CD8-positive, alpha-beta memory T cell (primary cell): ENCODE data around the gene SH3TC1. TPM values are rescaled to one million over a fixed set of nuclear protein-coding genes. Genes with fewer than 3 reads are reported as not detected.

Source experiments
- CTCF ChIA-PET: fragments of 350-600 bp; sonication (Branson Sonifier 250); formaldehyde crosslinking; loops from one replicate; lab custom pipeline; 2021; ENCODE audit warnings: antibody characterized with exemption; lab: Charles Lee
- POLR2A ChIA-PET: fragments of 350-600 bp; sonication (Branson Sonifier 250); formaldehyde crosslinking; loops from one replicate; lab custom pipeline; 2021; ENCODE audit warnings: antibody characterized with exemption; lab: Charles Lee
- DNase-seq, 5 donors: peaks; one replicate each; pipeline versions ENCODE4 v3.0.0 to v3.0.0-alpha.2; 2020 to 2022; ENCODE audit warnings: mixed read lengths in 1 of 5
- H3K27ac ChIP-seq: one replicate; pipeline ENCODE4 v1.7.0; 2013; ENCODE audit warnings: low read depth, mild to moderate bottlenecking, low read length, moderate library complexity
- H3K27me3 ChIP-seq: 2 replicates; pipeline ENCODE4 v1.7.0; 2013; ENCODE audit warnings: low read length, mild to moderate bottlenecking; ENCODE audit not compliant: insufficient read depth, poor library complexity, severe bottlenecking
- H3K36me3 ChIP-seq: 2 replicates; pipeline ENCODE4 v1.7.0; 2013; ENCODE audit warnings: mild to moderate bottlenecking, low read length, moderate library complexity; ENCODE audit not compliant: insufficient read depth
- H3K4me1 ChIP-seq: 2 replicates; pipeline ENCODE4 v1.7.0; 2013; ENCODE audit warnings: mild to moderate bottlenecking, low read length, moderate library complexity; ENCODE audit not compliant: insufficient read depth
- H3K4me3 ChIP-seq: 2 replicates; pipeline ENCODE4 v1.7.0; 2013; ENCODE audit warnings: mild to moderate bottlenecking, low read length
- H3K9me3 ChIP-seq: 2 replicates; pipeline ENCODE4 v1.7.0; 2013; ENCODE audit warnings: mild to moderate bottlenecking, low read length
- H3K27ac Mint-ChIP-seq, 8 donors: one replicate each; pipeline ENCODE4 v1.8.0; 2020 to 2021; ENCODE audit warnings: mixed read lengths in 8 of 8, mild to moderate bottlenecking in 6 of 8, inconsistent platforms in 3 of 8, moderate library complexity in 3 of 8
- H3K27me3 Mint-ChIP-seq, 2 donors: one replicate each; pipeline ENCODE4 v1.8.0; 2020 to 2021; ENCODE audit warnings: mixed read lengths in 2 of 2, mild to moderate bottlenecking in 1 of 2, moderate library complexity in 1 of 2
- H3K36me3 Mint-ChIP-seq, 3 donors: one replicate each; pipeline ENCODE4 v1.8.0; 2020 to 2021; ENCODE audit warnings: mixed read lengths in 3 of 3, inconsistent platforms in 1 of 3, mild to moderate bottlenecking in 1 of 3
- H3K4me1 Mint-ChIP-seq, 3 donors: one replicate each; pipeline ENCODE4 v1.8.0; 2020 to 2021; ENCODE audit warnings: mixed read lengths in 3 of 3, inconsistent platforms in 1 of 3, mild to moderate bottlenecking in 1 of 3
- H3K4me3 Mint-ChIP-seq, 7 donors: one replicate each; pipeline ENCODE4 v1.8.0; 2020 to 2021; ENCODE audit warnings: mixed read lengths in 7 of 7, mild to moderate bottlenecking in 6 of 7, moderate library complexity in 4 of 7, inconsistent platforms in 2 of 7
- H3K9me3 Mint-ChIP-seq, 5 donors: one replicate each; pipeline ENCODE4 v1.8.0; 2020 to 2022; ENCODE audit warnings: mixed read lengths in 5 of 5, mild to moderate bottlenecking in 3 of 5, moderate library complexity in 2 of 5, inconsistent platforms in 1 of 5
- polyA plus RNA-seq: library from polyadenylated mRNA; unstranded; fragments of 300-500 nt; fragmentation: Illumina TruSeq; gene quantifications from one replicate; pipeline ENCODE4 v1.2.3, GENCODE V29; 2021
- total RNA-seq, 2 experiments: library from RNA; stranded (reverse); gene quantifications; one replicate each; pipeline ENCODE4 v1.2.3, GENCODE V29; 2021

Gene SH3TC1
- total and polyA plus RNA-seq, 3 experiments from 2014 or later = 7.5 to 12.2 (median 8.9) TPM

DNA sequence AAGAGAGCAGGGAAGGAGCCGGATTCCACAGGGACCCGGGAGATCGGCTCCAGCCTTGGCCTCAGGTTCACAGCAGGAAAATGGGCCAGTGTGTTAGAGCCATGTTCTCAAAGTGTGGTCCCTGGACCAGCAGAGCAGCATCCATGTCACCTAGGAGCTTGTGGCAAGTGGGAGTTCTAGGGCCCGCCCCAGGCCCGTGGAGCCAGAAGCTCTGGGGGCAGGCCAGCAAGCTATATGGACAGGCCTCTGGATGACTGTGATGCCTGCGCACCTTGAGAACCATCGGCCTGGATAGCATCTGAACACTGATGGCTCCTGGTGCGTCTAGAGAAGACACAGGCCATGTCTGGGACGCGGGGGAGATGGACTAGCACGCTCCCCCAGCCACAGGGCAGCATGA, 33.7 kb downstream of the SH3TC1 start:
- no peaks in the 10 kb centered on the region for H3K9me3 Mint-ChIP-seq
- Histone ChIP-seq H3K4me1 (peaks cover 23% of the 10 kb centered on the region), H3K9me3 (no peaks in the 10 kb centered on the region), H3K27ac (no peak overlapping the region), H3K4me3 (no peak overlapping the region), H3K36me3 (peaks cover 15% of the 10 kb centered on the region), H3K27me3 (no peaks in the 10 kb centered on the region)
- ChIA-PET CTCF (interaction anchor here (2.1 kb wide), 1 partner anchor 10 kb away, joined by 10 read pairs; no protein-coding TSS in a partner anchor), POLR2A (no interaction called here)
- peaks cover 23 to 40% (median 27%) of the 10 kb centered on the region in 3 donors for H3K4me1 Mint-ChIP-seq
- DNase-seq = no peak
- no peaks in the 10 kb centered on the region for H3K27me3 Mint-ChIP-seq
- H3K36me3 Mint-ChIP-seq = peaks cover 0 to 15% (median 2%) of the 10 kb centered on the region in 3 donors
- H3K4me3 Mint-ChIP-seq = no peak overlapping the region
- no peak overlapping the region for H3K27ac Mint-ChIP-seq

DNA sequence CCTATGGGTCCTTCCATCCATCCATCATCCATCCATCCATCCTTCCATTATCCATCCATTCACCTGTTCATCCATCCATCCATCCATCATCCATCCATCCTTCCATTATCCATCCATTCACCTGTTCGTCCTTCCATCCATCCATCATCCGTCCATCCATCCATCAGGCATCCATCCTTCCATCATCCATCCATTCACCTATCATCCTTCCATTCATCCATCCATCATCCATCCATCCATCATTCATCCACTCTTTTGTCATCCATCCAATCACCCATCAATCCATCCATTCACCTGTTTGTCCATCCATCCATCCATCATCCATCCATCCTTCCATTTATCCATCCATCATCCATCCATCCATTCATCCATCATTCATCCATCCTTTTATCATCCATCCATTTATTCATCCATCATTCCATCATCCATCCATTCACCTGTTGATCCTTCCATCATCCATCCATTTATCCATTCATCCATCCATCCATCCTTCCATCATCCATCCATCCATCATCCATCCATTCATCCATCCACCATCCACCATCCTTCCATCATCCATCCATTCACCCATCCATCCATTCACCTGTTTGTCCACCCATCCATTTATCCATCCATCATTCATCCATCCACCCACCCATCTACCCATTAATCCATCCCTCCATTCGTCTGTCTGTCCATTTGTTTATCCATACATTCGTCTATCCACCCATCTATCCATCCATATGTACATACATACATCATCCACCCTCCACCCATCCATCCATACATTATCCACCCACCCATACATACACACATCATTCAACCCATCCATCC, 34.8 kb downstream of the SH3TC1 start:
- Mint-ChIP-seq H3K4me1 (peaks cover 17 to 29% (median 21%) of the 10 kb centered on the region in 3 donors), H3K27ac (no peak overlapping the region), H3K36me3 (peaks cover 0 to 15% (median 2%) of the 10 kb centered on the region in 3 donors), H3K4me3 (no peak overlapping the region), H3K27me3 (no peaks in the 10 kb centered on the region), H3K9me3 (no peaks in the 10 kb centered on the region)
- Histone ChIP-seq H3K36me3 (peaks cover 15% of the 10 kb centered on the region), H3K4me1 (peaks cover 11% of the 10 kb centered on the region), H3K27ac (no peak overlapping the region), H3K9me3 (no peaks in the 10 kb centered on the region), H3K27me3 (no peaks in the 10 kb centered on the region), H3K4me3 (no peak overlapping the region)
- CTCF ChIA-PET = interaction anchor here (2.1 kb wide), 1 partner anchor 9 kb away, joined by 10 read pairs; no protein-coding TSS in a partner anchor
- POLR2A ChIA-PET = no interaction called here
- no peak for DNase-seq

DNA sequence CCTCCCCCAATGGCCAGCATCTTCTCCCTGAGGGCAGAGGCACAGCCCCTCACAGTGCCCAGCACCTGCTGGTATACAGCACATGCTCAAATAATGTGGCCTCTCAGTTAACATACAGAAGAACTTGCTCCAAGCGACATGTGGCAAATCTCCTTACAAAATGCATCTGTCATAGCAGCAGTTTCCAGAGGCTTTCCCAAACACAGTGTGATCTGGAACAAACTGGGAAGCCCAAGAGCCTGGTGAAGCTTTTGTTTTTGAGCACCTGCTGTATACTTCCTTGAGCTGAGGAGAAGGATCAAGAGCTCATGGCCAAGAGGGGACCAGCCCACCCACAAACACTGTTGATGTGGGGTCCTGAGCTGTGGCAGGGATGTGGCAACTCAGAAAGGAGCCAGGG, 35.6 kb downstream of the SH3TC1 start:
- H3K27ac Mint-ChIP-seq = peak overlapping the region in 1 of 8 donors; percentile 2
- POLR2A ChIA-PET = interaction anchor here (0.8 kb wide), 1 partner anchor 15 kb away, joined by 3 read pairs; no protein-coding TSS in a partner anchor
- peaks cover 15% of the 10 kb centered on the region for H3K36me3 ChIP-seq
- H3K4me3 Mint-ChIP-seq = peak overlapping the region in 1 of 7 donors; percentile 3
- H3K27ac ChIP-seq = no peak overlapping the region
- peaks cover 3% of the 10 kb centered on the region for H3K4me1 ChIP-seq
- H3K9me3 Mint-ChIP-seq = no peaks in the 10 kb centered on the region
- H3K36me3 Mint-ChIP-seq = peaks cover 0 to 20% (median 5%) of the 10 kb centered on the region in 3 donors
- no peaks in the 10 kb centered on the region for H3K27me3 Mint-ChIP-seq
- H3K4me3 ChIP-seq = no peak overlapping the region
- no peak for DNase-seq
- H3K9me3 ChIP-seq = no peaks in the 10 kb centered on the region
- peaks cover 14 to 22% (median 15%) of the 10 kb centered on the region in 3 donors for H3K4me1 Mint-ChIP-seq
- H3K27me3 ChIP-seq = no peaks in the 10 kb centered on the region
- CTCF ChIA-PET = no interaction called here

DNA sequence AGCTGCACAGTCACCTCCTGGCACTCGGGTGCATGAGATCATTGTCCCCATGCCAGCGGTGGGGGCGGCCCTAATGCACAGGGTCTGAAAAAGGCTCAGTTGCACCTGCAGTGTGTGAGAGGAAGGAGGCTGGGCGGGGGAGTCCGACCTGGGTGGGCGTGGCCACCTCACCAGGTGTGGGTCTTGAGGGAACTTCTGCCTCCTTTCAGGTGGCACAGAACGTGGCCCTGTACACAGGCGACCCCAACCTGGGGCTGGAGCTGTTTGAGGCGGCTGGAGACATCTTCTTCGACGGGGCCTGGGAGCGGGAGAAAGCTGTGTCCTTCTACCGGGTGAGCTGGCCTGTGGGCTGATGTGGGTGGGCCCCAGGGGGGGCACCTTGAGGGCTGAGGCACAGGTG, 36.1 kb downstream of the SH3TC1 start:
- no peak overlapping the region for H3K27ac ChIP-seq
- Mint-ChIP-seq H3K4me3 (no peak overlapping the region), H3K27ac (no peak overlapping the region), H3K9me3 (no peaks in the 10 kb centered on the region), H3K36me3 (peaks cover 0 to 20% (median 5%) of the 10 kb centered on the region in 3 donors), H3K27me3 (no peaks in the 10 kb centered on the region), H3K4me1 (peaks cover 9 to 18% (median 15%) of the 10 kb centered on the region in 3 donors)
- no peak for DNase-seq
- ChIA-PET POLR2A (interaction anchor here (0.8 kb wide), 1 partner anchor 15 kb away, joined by 3 read pairs; no protein-coding TSS in a partner anchor), CTCF (interaction anchor here (1.4 kb wide), 1 partner anchor 58 kb away, joined by 5 read pairs; no protein-coding TSS in a partner anchor)
- H3K36me3 ChIP-seq = peaks cover 15% of the 10 kb centered on the region
- no peaks in the 10 kb centered on the region for H3K4me1 ChIP-seq
- H3K9me3 ChIP-seq = no peaks in the 10 kb centered on the region
- H3K4me3 ChIP-seq = no peak overlapping the region
- H3K27me3 ChIP-seq = no peaks in the 10 kb centered on the region

DNA sequence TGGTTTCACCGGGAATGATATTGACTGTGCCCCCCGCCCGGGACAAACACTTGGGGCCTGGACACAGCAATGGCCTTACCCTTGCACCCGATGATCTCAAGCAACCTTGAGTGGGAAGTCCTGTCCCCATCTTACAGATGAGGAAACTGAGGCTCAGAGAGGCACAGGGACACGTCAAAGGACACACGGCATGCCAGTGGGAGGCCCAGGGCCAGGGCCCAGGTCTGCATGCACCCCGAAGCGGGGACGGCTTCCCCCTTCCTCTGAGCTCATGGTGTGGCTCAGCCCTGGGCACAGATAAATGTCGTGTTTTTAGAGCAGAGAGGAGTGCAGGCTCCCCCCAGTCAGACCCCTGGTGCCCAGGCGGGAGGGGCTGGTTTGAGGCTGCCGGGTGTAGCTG, 36.6 kb downstream of the SH3TC1 start:
- H3K4me1 ChIP-seq = no peaks in the 10 kb centered on the region
- POLR2A ChIA-PET = no interaction called here
- H3K27ac ChIP-seq = no peak overlapping the region
- Mint-ChIP-seq H3K4me3 (no peak overlapping the region), H3K9me3 (no peaks in the 10 kb centered on the region), H3K36me3 (peaks cover 0 to 20% (median 5%) of the 10 kb centered on the region in 3 donors), H3K4me1 (peaks cover 4 to 13% (median 11%) of the 10 kb centered on the region in 3 donors), H3K27ac (no peak overlapping the region), H3K27me3 (no peaks in the 10 kb centered on the region)
- DNase-seq = no peak
- no peaks in the 10 kb centered on the region for H3K9me3 ChIP-seq
- CTCF ChIA-PET = interaction anchor here (1.4 kb wide), 1 partner anchor 59 kb away, joined by 5 read pairs; no protein-coding TSS in a partner anchor
- H3K27me3 ChIP-seq = no peaks in the 10 kb centered on the region
- no peak overlapping the region for H3K4me3 ChIP-seq
- peaks cover 15% of the 10 kb centered on the region for H3K36me3 ChIP-seq

DNA sequence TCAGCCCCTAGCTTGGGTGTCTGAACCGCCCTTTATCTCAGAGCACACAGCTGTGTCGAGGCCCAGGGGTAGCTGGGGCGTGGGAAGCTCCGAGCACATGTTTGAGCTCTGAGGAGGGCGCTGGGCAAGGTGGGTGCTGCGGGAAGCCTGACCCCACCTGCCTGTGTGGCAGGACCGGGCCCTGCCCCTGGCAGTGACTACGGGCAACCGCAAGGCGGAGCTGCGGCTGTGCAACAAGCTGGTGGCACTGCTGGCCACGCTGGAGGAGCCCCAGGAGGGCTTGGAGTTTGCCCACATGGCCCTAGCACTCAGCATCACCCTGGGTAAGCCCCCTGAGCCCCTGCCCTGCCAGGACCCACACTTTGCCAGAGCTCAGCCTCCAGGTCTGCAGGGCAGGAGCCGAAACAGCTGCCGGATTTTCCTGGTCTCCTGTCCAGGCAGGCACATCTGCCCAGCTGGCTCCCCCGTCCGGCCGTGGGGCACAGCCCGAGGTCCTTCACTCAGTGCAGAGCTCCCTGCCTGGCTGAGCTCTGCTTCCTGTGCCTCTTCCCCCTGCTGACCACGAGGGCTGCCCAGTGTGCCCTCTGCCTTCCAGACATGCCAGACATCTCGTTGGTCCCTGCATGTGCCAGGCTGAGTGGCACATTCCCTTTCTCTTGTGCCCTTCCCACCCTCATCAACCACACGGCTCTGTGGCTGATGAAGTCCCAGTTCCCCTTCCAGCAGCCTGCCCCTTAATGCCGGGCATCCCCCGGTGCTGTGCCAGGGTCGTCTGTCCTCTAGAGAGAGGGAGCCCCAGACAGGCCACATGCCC, 37.2 kb downstream of the SH3TC1 start:
- no peak overlapping the region for H3K4me3 Mint-ChIP-seq
- H3K36me3 ChIP-seq = peaks cover 15% of the 10 kb centered on the region
- H3K27ac ChIP-seq = no peak overlapping the region
- no peak overlapping the region for H3K4me3 ChIP-seq
- H3K4me1 Mint-ChIP-seq = peaks cover 0 to 11% (median 7%) of the 10 kb centered on the region in 3 donors
- no peak overlapping the region for H3K27ac Mint-ChIP-seq
- ChIA-PET CTCF (interaction anchor here (1.3 to 1.4 kb wide), 2 partner anchors 59 to 167 kb away, joined by 3 to 5 read pairs; no protein-coding TSS in a partner anchor), POLR2A (no interaction called here)
- no peaks in the 10 kb centered on the region for H3K4me1 ChIP-seq
- H3K9me3 Mint-ChIP-seq = no peaks in the 10 kb centered on the region
- no peaks in the 10 kb centered on the region for H3K27me3 Mint-ChIP-seq
- no peak for DNase-seq
- H3K36me3 Mint-ChIP-seq = peaks cover 0 to 25% (median 5%) of the 10 kb centered on the region in 3 donors
- H3K9me3 ChIP-seq = no peaks in the 10 kb centered on the region
- H3K27me3 ChIP-seq = no peaks in the 10 kb centered on the region

DNA sequence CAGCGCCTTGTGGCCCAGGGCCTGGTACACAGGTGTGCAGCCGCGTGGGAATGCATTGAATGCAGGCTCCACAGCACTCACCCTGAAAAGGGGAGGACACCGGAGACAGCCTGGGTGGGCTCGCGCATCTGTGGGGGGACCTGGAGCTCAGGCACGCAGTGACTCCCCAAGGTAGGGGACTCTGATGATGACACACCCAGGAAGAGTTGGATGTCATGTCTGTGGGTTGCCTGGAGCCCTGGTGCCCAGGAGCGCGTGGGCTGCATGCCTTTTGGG, 37.8 kb downstream of the SH3TC1 start:
- Histone ChIP-seq H3K36me3 (peaks cover 15% of the 10 kb centered on the region), H3K4me1 (peaks cover 3% of the 10 kb centered on the region), H3K27ac (no peak overlapping the region), H3K27me3 (no peaks in the 10 kb centered on the region), H3K9me3 (no peaks in the 10 kb centered on the region), H3K4me3 (no peak overlapping the region)
- Mint-ChIP-seq H3K27ac (no peak overlapping the region), H3K9me3 (no peaks in the 10 kb centered on the region), H3K36me3 (peaks cover 0 to 25% (median 6%) of the 10 kb centered on the region in 3 donors), H3K4me1 (peaks cover 4 to 11% (median 9%) of the 10 kb centered on the region in 3 donors), H3K27me3 (no peaks in the 10 kb centered on the region), H3K4me3 (no peak overlapping the region)
- no peak for DNase-seq
- CTCF ChIA-PET = interaction anchor here (1.3 kb wide), 1 partner anchor 167 kb away, joined by 3 read pairs; no protein-coding TSS in a partner anchor
- POLR2A ChIA-PET = no interaction called here
